K562 (cell line): ENCODE results near the gene PCSK6. TPM values are rescaled to one million over a fixed set of nuclear protein-coding genes. Genes with fewer than 3 reads are reported as not detected.

Experiments used
- ASH1L ChIP-seq: fragments of 450-650 bp; IDR thresholded peaks from 2 replicates; pipeline ENCODE4 v1.6.1; 2018; ENCODE audit warnings: borderline replicate concordance, mild to moderate bottlenecking, low read depth; ENCODE audit not compliant: partially characterized antibody
- CAMTA2 ChIP-seq: fragments of 250-450 bp; sonication (Bioruptor Pico); conservative IDR thresholded peaks from 2 replicates; pipeline ENCODE4 v1.5.1; 2022
- FOS ChIP-seq: IDR thresholded peaks from 3 replicates; pipeline ENCODE4 v1.6.1; 2011; ENCODE audit not compliant: insufficient read length; ENCODE audit errors: extremely low read depth
- MITF ChIP-seq: IDR thresholded peaks from 2 replicates; pipeline ENCODE4 v1.6.1; 2014; ENCODE audit warnings: antibody characterized with exemption
- POLR3G ChIP-seq: IDR thresholded peaks from 2 replicates; pipeline ENCODE4 v1.6.1; 2011; ENCODE audit not compliant: insufficient read length, insufficient replicate concordance; ENCODE audit errors: extremely low read depth
- STAT6 ChIP-seq: sonication (generic); formaldehyde crosslinking; IDR thresholded peaks from 2 replicates; pipeline ENCODE4 v1.8.1; 2023; ENCODE audit warnings: mild to moderate bottlenecking, missing genetic modification reagents
- ZNF217 ChIP-seq: sonication (generic); formaldehyde crosslinking; IDR thresholded peaks from 2 replicates; pipeline ENCODE4 v1.8.0; 2022; ENCODE audit warnings: mild to moderate bottlenecking, missing genetic modification reagents
- ZNF780A ChIP-seq: fragments of 250-450 bp; sonication (Bioruptor Pico); IDR thresholded peaks from 2 replicates; pipeline ENCODE4 v1.5.0; 2021; ENCODE audit warnings: mild to moderate bottlenecking
- ZZZ3 ChIP-seq: fragments of 450-650 bp; IDR thresholded peaks from 2 replicates; pipeline ENCODE4 v1.6.1; 2016; ENCODE audit warnings: antibody characterized with exemption, mild to moderate bottlenecking, moderate library complexity
- polyA plus RNA-seq, 8 experiments: library from polyadenylated mRNA; depleted of rRNA in 4 of 8; stranded (reverse) in 5 of 8; unstranded in 3 of 8; fragments of >200 nt; fragmentation: Nextera tagmentation in 2 of 8; fragmentation: Illumina TruSeq in 1 of 8; extraction: Ambion mirVana in 2 of 8; extraction: Trizol in 1 of 8; gene quantifications; 2 replicates each; pipeline versions ENCODE4 v1.2.1 to v1.2.3, GENCODE V29; 2011 to 2014; ENCODE audit warnings: inconsistent platforms in 1 of 8, missing spikeins in 1 of 8
- total RNA-seq, 7 experiments: library from RNA; depleted of rRNA in 6 of 7; stranded (reverse); fragments of >200 nt in 6 of 7; fragmentation: Illumina TruSeq in 2 of 7; extraction: Trizol in 2 of 7; gene quantifications; 2 replicates each; pipeline versions ENCODE4 v1.2.1 to v1.2.3, GENCODE V29; 2011 to 2021; ENCODE audit warnings: low replicate concordance in 1 of 7
- TF ChIP-seq, protein P1 (sequence below): sonication (generic); formaldehyde crosslinking; IDR thresholded peaks from 2 replicates; pipeline ENCODE4 v1.9.0; 2022; ENCODE audit warnings: mild to moderate bottlenecking, missing genetic modification reagents

The PCSK6 gene
- total and polyA plus RNA-seq, 9 of the 15 experiments (the other 6 are each of a cell fraction or from before 2014, with no cell fraction given) = 2.2 to 32.6 (median 14.5) TPM

GRCh38 chr15:101410612-101411011, 78.9 kb downstream of the PCSK6 start (continued):
- TF ChIP-seq STAT6 (CRISPR knock-in tag) = no peak
- no peak for TF ChIP-seq ZNF780A (CRISPR knock-in tag)
- TF ChIP-seq ZNF217 (CRISPR knock-in tag) = no peak
- no peak for TF ChIP-seq POLR3G
- no peak for TF ChIP-seq FOS
- TF ChIP-seq MITF = no peak
- no peak for TF ChIP-seq ZZZ3
- TF ChIP-seq, protein P1, sequence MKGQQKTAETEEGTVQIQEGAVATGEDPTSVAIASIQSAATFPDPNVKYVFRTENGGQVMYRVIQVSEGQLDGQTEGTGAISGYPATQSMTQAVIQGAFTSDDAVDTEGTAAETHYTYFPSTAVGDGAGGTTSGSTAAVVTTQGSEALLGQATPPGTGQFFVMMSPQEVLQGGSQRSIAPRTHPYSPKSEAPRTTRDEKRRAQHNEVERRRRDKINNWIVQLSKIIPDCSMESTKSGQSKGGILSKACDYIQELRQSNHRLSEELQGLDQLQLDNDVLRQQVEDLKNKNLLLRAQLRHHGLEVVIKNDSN (CRISPR knock-in tag) = no peak
- TF ChIP-seq ASH1L = no peak
- TF ChIP-seq CAMTA2 (CRISPR knock-in tag) = no peak
